Measurements from ENCODE around the gene GNB1L. TPM values are rescaled to one million over a fixed set of nuclear protein-coding genes. Genes with fewer than 3 reads are reported as not detected.

The GNB1L gene
- polyA plus RNA-seq, 1 donor from 2014 or later = 16.5 TPM

DNA sequence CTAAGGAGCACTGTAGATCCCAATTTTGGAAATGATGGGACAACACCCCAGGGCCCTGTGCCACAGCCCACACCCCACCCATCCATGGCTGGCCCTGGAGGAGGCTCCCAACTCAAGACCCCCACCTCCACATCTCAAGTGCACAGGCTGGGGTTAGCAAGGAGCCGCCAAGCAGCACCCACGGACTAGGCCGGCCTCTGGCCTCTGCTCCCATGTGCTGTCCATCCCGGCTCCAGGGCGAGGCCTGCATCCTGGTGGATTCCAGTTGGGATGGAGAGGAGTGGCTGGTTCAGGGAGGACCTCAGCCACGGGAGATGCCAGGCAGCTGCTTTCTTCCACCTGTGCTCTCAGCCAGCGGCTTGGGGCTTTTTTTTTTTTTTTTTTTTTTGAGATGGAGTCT is 43.5 kb upstream of the GNB1L start:
- Histone ChIP-seq H3K9me3 (ENCODE audit: low read length) (no peaks in the 10 kb centered on the region), H2AFZ (ENCODE audit: low read depth, low read length) (no peak overlapping the region), H3K79me2 (replicated peaks; ENCODE audit: insufficient read depth, low read length) (no peaks in the 10 kb centered on the region), H3K9me2 (ENCODE audit: insufficient read depth, low read length) (no peaks in the 10 kb centered on the region), H4K20me1 (ENCODE audit: insufficient read depth) (no peaks in the 10 kb centered on the region), H3K9ac (ENCODE audit: low read length) (no peak overlapping the region), H3K4me2 (ENCODE audit: low read length) (no peak overlapping the region), H3K4me3 (ENCODE audit: low read length) (no peak overlapping the region), H3K27ac (ENCODE audit: low read length) (no peak overlapping the region), H3K27me3 (ENCODE audit: insufficient read depth, low read depth, low read length) (no peaks in the 10 kb centered on the region), H3K36me3 (ENCODE audit: insufficient read depth, low read length) (no peaks in the 10 kb centered on the region), H3F3A (ENCODE audit: insufficient read depth, low read length, poor library complexity, severe bottlenecking) (no peaks in the 10 kb centered on the region)
- no peak for TF ChIP-seq TAF1 (IDR thresholded peaks at IDR 0.05; ENCODE audit: low read depth)
- TF ChIP-seq POLR2AphosphoS5 (IDR thresholded peaks at IDR 0.05) = no peak
- no peak for TF ChIP-seq EZH2 (IDR thresholded peaks at IDR 0.05; ENCODE audit: borderline replicate concordance, insufficient read depth, low read length, poor library complexity, severe bottlenecking)
- TF ChIP-seq, protein P1, sequence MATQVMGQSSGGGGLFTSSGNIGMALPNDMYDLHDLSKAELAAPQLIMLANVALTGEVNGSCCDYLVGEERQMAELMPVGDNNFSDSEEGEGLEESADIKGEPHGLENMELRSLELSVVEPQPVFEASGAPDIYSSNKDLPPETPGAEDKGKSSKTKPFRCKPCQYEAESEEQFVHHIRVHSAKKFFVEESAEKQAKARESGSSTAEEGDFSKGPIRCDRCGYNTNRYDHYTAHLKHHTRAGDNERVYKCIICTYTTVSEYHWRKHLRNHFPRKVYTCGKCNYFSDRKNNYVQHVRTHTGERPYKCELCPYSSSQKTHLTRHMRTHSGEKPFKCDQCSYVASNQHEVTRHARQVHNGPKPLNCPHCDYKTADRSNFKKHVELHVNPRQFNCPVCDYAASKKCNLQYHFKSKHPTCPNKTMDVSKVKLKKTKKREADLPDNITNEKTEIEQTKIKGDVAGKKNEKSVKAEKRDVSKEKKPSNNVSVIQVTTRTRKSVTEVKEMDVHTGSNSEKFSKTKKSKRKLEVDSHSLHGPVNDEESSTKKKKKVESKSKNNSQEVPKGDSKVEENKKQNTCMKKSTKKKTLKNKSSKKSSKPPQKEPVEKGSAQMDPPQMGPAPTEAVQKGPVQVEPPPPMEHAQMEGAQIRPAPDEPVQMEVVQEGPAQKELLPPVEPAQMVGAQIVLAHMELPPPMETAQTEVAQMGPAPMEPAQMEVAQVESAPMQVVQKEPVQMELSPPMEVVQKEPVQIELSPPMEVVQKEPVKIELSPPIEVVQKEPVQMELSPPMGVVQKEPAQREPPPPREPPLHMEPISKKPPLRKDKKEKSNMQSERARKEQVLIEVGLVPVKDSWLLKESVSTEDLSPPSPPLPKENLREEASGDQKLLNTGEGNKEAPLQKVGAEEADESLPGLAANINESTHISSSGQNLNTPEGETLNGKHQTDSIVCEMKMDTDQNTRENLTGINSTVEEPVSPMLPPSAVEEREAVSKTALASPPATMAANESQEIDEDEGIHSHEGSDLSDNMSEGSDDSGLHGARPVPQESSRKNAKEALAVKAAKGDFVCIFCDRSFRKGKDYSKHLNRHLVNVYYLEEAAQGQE (IDR thresholded peaks at IDR 0.05; ENCODE audit: borderline replicate concordance) = no peak

DNA sequence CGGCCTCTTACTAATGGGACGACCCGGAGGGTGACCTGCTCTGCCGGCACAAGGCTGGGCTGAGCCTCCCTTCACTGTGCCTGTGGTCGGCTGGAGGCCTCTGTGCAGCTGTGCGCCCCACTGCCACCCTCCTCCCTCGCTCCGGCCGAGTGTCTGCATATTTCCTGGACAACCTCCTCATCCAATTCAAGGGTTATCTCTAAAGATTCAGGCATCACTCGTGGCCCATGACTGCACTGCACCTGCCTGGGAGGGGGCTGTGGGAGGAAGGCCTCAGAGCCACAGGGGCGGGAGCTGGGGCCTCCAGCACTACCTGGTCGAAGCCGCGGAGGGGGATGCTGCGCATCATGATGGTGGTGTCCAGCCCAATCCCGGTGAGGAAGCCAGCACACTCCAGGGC is 43.1 kb upstream of the GNB1L start:
- H3K36me3 ChIP-seq (ENCODE audit: insufficient read depth, low read length) = no peaks in the 10 kb centered on the region
- no peaks in the 10 kb centered on the region for H3K27me3 ChIP-seq (ENCODE audit: insufficient read depth, low read depth, low read length)
- H3K27ac ChIP-seq (ENCODE audit: low read length) = no peak overlapping the region
- H3F3A ChIP-seq (ENCODE audit: insufficient read depth, low read length, poor library complexity, severe bottlenecking) = no peaks in the 10 kb centered on the region
- TF ChIP-seq, protein P2, sequence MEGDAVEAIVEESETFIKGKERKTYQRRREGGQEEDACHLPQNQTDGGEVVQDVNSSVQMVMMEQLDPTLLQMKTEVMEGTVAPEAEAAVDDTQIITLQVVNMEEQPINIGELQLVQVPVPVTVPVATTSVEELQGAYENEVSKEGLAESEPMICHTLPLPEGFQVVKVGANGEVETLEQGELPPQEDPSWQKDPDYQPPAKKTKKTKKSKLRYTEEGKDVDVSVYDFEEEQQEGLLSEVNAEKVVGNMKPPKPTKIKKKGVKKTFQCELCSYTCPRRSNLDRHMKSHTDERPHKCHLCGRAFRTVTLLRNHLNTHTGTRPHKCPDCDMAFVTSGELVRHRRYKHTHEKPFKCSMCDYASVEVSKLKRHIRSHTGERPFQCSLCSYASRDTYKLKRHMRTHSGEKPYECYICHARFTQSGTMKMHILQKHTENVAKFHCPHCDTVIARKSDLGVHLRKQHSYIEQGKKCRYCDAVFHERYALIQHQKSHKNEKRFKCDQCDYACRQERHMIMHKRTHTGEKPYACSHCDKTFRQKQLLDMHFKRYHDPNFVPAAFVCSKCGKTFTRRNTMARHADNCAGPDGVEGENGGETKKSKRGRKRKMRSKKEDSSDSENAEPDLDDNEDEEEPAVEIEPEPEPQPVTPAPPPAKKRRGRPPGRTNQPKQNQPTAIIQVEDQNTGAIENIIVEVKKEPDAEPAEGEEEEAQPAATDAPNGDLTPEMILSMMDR (IDR thresholded peaks at IDR 0.05; ENCODE audit: poor library complexity, severe bottlenecking) = no peak
- TF ChIP-seq, protein P1 (IDR thresholded peaks at IDR 0.05; ENCODE audit: borderline replicate concordance) = no peak
- no peak for TF ChIP-seq TAF1 (IDR thresholded peaks at IDR 0.05; ENCODE audit: low read depth)
- TF ChIP-seq EZH2 (IDR thresholded peaks at IDR 0.05; ENCODE audit: borderline replicate concordance, insufficient read depth, low read length, poor library complexity, severe bottlenecking) = no peak
- H3K9me3 ChIP-seq (ENCODE audit: low read length) = no peaks in the 10 kb centered on the region
- H2AFZ ChIP-seq (ENCODE audit: low read depth, low read length) = no peak overlapping the region
- no peak overlapping the region for H3K4me2 ChIP-seq (ENCODE audit: low read length)
- H4K20me1 ChIP-seq (ENCODE audit: insufficient read depth) = no peaks in the 10 kb centered on the region
- no peaks in the 10 kb centered on the region for H3K79me2 ChIP-seq (replicated peaks; ENCODE audit: insufficient read depth, low read length)
- no peak overlapping the region for H3K4me3 ChIP-seq (ENCODE audit: low read length)
- H3K9ac ChIP-seq (ENCODE audit: low read length) = no peak overlapping the region
- H3K9me2 ChIP-seq (ENCODE audit: insufficient read depth, low read length) = no peaks in the 10 kb centered on the region
